Measurements from ENCODE around the gene PITPNC1. TPM values are rescaled to one million over a fixed set of nuclear protein-coding genes. Genes with fewer than 3 reads are reported as not detected.
A peak's percentile ranks its signal among the peaks of the same experiment; 100 is the strongest.

PITPNC1 gene
- total and polyA plus RNA-seq, 2 of the 13 experiments (the other 11 are each of a cell fraction or from before 2014, with no cell fraction given), result 4.1 to 5.7 TPM

- peak overlapping the region; percentile 90 to 97 (median 94) for H3K4me3 ChIP-seq (replicated peaks in 1 of 3; ENCODE audit: insufficient read depth in 1 of 3, low read depth in 2 of 3, low read length in 3 of 3)
- no peaks in the 10 kb centered on the region for H4K20me1 ChIP-seq (ENCODE audit: insufficient read depth, low read length)
- no peaks in the 10 kb centered on the region; a peak in 1 of 5 replicates for H3K27me3 ChIP-seq (ENCODE audit: control insufficient read depth in 1 of 2, insufficient read depth in 2 of 2, low read length in 2 of 2)
- H3K27ac ChIP-seq (ENCODE audit: extremely low read length, insufficient read depth, low read length), result peak overlapping the region; percentile 95
- DNase-seq (ENCODE audit: low spot score) (peak; percentile 23), ATAC-seq (peak; percentile 48), FAIRE-seq (no peak)
- no peak overlapping the region for H2AFZ ChIP-seq (ENCODE audit: low read length)
- BruUV-seq (replicated peaks), result TSS peak; percentile 84
- peaks cover 24% of the 10 kb centered on the region for H3K79me2 ChIP-seq (ENCODE audit: insufficient read depth, low read length)
- CTCF ChIA-PET (ENCODE audit: low intra/inter-chr PET ratio, low total read pairs), result interaction anchor here (0.9 kb wide), 1 partner anchor 61 kb away, joined by 5 read pairs; no protein-coding TSS in a partner anchor
- POLR2A ChIA-PET, result interaction anchor here (0.5 to 3.4 kb wide), 13 partner anchors 8 to 445 kb away, joined by 3 to 72 read pairs (median 4); partner anchors contain the start of gene BPTF
- H3K4me2 ChIP-seq (ENCODE audit: low read depth, low read length), result peak overlapping the region; percentile 82
- under 1% methylated on average over 16 of the region's 16 CpGs for WGBS (ENCODE audit: low lambda C conversion rate)
- in situ Hi-C loops (cut with HindIII; ENCODE audit: extremely low pct_ligation_motif_present, low pct_unique_long_range_greater_than_20kb) (no loop called here), intact Hi-C loops (cut with micrococcal nuclease; ENCODE audit: unreplicated experiment) (loop anchor here (1.0 kb wide), 2 partner anchors 9 to 106 kb away; no protein-coding TSS in a partner anchor)
- H3K9ac ChIP-seq (ENCODE audit: insufficient read depth, low read depth, low read length), result peak overlapping the region; percentile 99
- peaks cover 11 to 25% of the 10 kb centered on the region in 2 experiments for H3K36me3 ChIP-seq (replicated peaks in 1 of 2; ENCODE audit: control insufficient read depth in 1 of 2, insufficient read depth in 2 of 2, low read length in 2 of 2)
- H3K9me3 ChIP-seq (ENCODE audit: low read length), result no peaks in the 10 kb centered on the region
- H3K4me1 ChIP-seq (ENCODE audit: insufficient read depth, low read length), result peaks cover 33% of the 10 kb centered on the region
- TF ChIP-seq ZNF800 (CRISPR knock-in tag; IDR thresholded peaks at IDR 0.05), result no peak; the same call in 1 of the 2 replicates
- TF ChIP-seq MAFF (IDR thresholded peaks at IDR 0.05; ENCODE audit: low read depth, low read length), result no peak
- 0 out of 2 replicates have a peak, but pooled peaks have one; percentile 8 for TF ChIP-seq UBTF (CRISPR knock-in tag; IDR thresholded peaks at IDR 0.05)
- TF ChIP-seq PRMT3 (CRISPR knock-in tag; IDR thresholded peaks at IDR 0.05; ENCODE audit: borderline replicate concordance, low read depth), result 0 out of 2 replicates have a peak, but pooled peaks have one; percentile 25
- TF ChIP-seq SMAD3 (CRISPR knock-in tag; IDR thresholded peaks at IDR 0.05), result 0 out of 2 replicates have a peak, but pooled peaks have one; percentile 29
- no peak for TF ChIP-seq ATF7 (IDR thresholded peaks at IDR 0.05)
- no peak for TF ChIP-seq ATF7 (CRISPR knock-in tag; IDR thresholded peaks at IDR 0.05)
- 0 out of 2 replicates have a peak, but pooled peaks have one; percentile 46 for TF ChIP-seq SP140L (CRISPR knock-in tag; IDR thresholded peaks at IDR 0.05; ENCODE audit: borderline replicate concordance)
- TF ChIP-seq ZNF782 (CRISPR knock-in tag; IDR thresholded peaks at IDR 0.05; ENCODE audit: borderline replicate concordance), result 0 out of 2 replicates have a peak, but pooled peaks have one; percentile 14
- peak; percentile 2 for TF ChIP-seq U2AF1 (optimal IDR thresholded peaks at IDR 0.05; ENCODE audit: low read depth, low read length)
- TF ChIP-seq, protein P1, sequence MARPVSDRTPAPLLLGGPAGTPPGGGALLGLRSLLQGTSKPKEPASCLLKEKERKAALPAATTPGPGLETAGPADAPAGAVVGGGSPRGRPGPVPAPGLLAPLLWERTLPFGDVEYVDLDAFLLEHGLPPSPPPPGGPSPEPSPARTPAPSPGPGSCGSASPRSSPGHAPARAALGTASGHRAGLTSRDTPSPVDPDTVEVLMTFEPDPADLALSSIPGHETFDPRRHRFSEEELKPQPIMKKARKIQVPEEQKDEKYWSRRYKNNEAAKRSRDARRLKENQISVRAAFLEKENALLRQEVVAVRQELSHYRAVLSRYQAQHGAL (CRISPR knock-in tag; IDR thresholded peaks at IDR 0.05; ENCODE audit: not compliant biosample characterization), result no peak
- no peak for TF ChIP-seq ZSCAN22 (CRISPR knock-in tag; IDR thresholded peaks at IDR 0.05)
- TF ChIP-seq ZBTB21 (CRISPR knock-in tag; IDR thresholded peaks at IDR 0.05), result no peak
- TF ChIP-seq CEBPZ (IDR thresholded peaks at IDR 0.05; ENCODE audit: low read length), result no peak
- TF ChIP-seq ZNF329 (CRISPR knock-in tag; IDR thresholded peaks at IDR 0.05; ENCODE audit: low read depth), result no peak
Measured at GRCh38 chr17:67718325-67718941, 341.4 kb downstream of the PITPNC1 start.
